UCSD-AML1 (cell line): Measurements from ENCODE around the gene TCP11L2.
"Not testable (repeated sequence)": the region's sequence is repeated elsewhere in the genome, so short reads cannot be mapped to it uniquely, and the experiment has no call there.

ENCODE experiments used
- DNase-seq: peaks from one replicate; lab custom pipeline; 2025; ENCODE audit not compliant: unreplicated experiment; lab: John Stamatoyannopoulos, UW

TCP11L2 gene

GRCh38 chr12:106284358-106285105, 18.0 kb upstream of the TCP11L2 start:
- DNase-seq = no peak

GRCh38 chr12:106285982-106286381, 16.6 kb upstream of the TCP11L2 start:
- no peak for DNase-seq

- DNase-seq = not testable (repeated sequence)
Observed at GRCh38 chr12:106286576-106287162, 15.9 kb upstream of the TCP11L2 start.

- DNase-seq = no peak
Observed at GRCh38 chr12:106287364-106287763, 15.2 kb upstream of the TCP11L2 start.

- DNase-seq = no peak
Observed at GRCh38 chr12:106288101-106288493, 14.4 kb upstream of the TCP11L2 start.

- DNase-seq = no peak
Observed at GRCh38 chr12:106288494-106289195, 13.9 kb upstream of the TCP11L2 start.

- no peak for DNase-seq
Observed at GRCh38 chr12:106289196-106289681, 13.3 kb upstream of the TCP11L2 start.

GRCh38 chr12:106290666-106291065, 11.9 kb upstream of the TCP11L2 start:
- DNase-seq = no peak

- DNase-seq = no peak
Observed at GRCh38 chr12:106291342-106291741, 11.2 kb upstream of the TCP11L2 start.

- DNase-seq = no peak
Observed at GRCh38 chr12:106292339-106292738, 10.2 kb upstream of the TCP11L2 start.

GRCh38 chr12:106296179-106296877, 6.2 kb upstream of the TCP11L2 start:
- no peak for DNase-seq

GRCh38 chr12:106297075-106297474, 5.5 kb upstream of the TCP11L2 start:
- no peak for DNase-seq

GRCh38 chr12:106297681-106298080, 4.9 kb upstream of the TCP11L2 start:
- DNase-seq = no peak

- DNase-seq = no peak
Observed at GRCh38 chr12:106299202-106299774, 3.2 kb upstream of the TCP11L2 start.

- no peak for DNase-seq
Observed at GRCh38 chr12:106300761-106301160, 1.8 kb upstream of the TCP11L2 start.

- DNase-seq = no peak
Observed at GRCh38 chr12:106301241-106301610, 1.3 kb upstream of the TCP11L2 start.

GRCh38 chr12:106301611-106302321, 767 bp upstream of the TCP11L2 start:
- peak; percentile 51 for DNase-seq

GRCh38 chr12:106303202-106303820, 778 bp downstream of the TCP11L2 start:
- peak; percentile 78 for DNase-seq

GRCh38 chr12:106304001-106304421, 1.5 kb downstream of the TCP11L2 start:
- DNase-seq = no peak

- no peak for DNase-seq
Observed at GRCh38 chr12:106304797-106305196, 2.3 kb downstream of the TCP11L2 start.
